ENCODE measurements around the gene TMPRSS4.

Gene TMPRSS4

GRCh38 chr11:118136341-118136740 is 59.5 kb downstream of the TMPRSS4 start:
- no peak for DNase-seq

- DNase-seq, result no peak
These were observed 59.9 kb downstream of the TMPRSS4 start for GRCh38 chr11:118136801-118137200.

- no peak for DNase-seq
These were observed 62.1 kb downstream of the TMPRSS4 start for GRCh38 chr11:118138839-118139420.

- no peak for DNase-seq
These were observed 62.7 kb downstream of the TMPRSS4 start for GRCh38 chr11:118139578-118139977.

- no peak for DNase-seq
These were observed 65.2 kb downstream of the TMPRSS4 start for GRCh38 chr11:118142081-118142480.

- no peak for DNase-seq
These were observed 65.9 kb downstream of the TMPRSS4 start for GRCh38 chr11:118142809-118143208.

GRCh38 chr11:118143661-118144185 is 66.8 kb downstream of the TMPRSS4 start:
- no peak for DNase-seq

- no peak for DNase-seq
These were observed 67.7 kb downstream of the TMPRSS4 start for GRCh38 chr11:118144301-118145268.

GRCh38 chr11:118145285-118146227 is 68.7 kb downstream of the TMPRSS4 start:
- DNase-seq, result peak; percentile 93 to 94

GRCh38 chr11:118146554-118146953 is 69.7 kb downstream of the TMPRSS4 start:
- no peak for DNase-seq

GRCh38 chr11:118147502-118147901 is 70.6 kb downstream of the TMPRSS4 start:
- DNase-seq, result no peak

GRCh38 chr11:118148240-118148639 is 71.4 kb downstream of the TMPRSS4 start:
- DNase-seq, result no peak

GRCh38 chr11:118148856-118149255 is 72.0 kb downstream of the TMPRSS4 start:
- no peak for DNase-seq

GRCh38 chr11:118149493-118149892 is 72.6 kb downstream of the TMPRSS4 start:
- DNase-seq, result no peak

- DNase-seq, result no peak
These were observed 74.6 kb downstream of the TMPRSS4 start for GRCh38 chr11:118151431-118151830.

- no peak for DNase-seq
These were observed 75.2 kb downstream of the TMPRSS4 start for GRCh38 chr11:118152020-118152551.

- peak in 1 of 2 donors; percentile 37 for DNase-seq
These were observed 75.9 kb downstream of the TMPRSS4 start, which contains the start of gene SCN4B for GRCh38 chr11:118152552-118153471. Gene SCN4B, minus strand, starts transcription at chr11:118152823. Its CDS starts 150 bp downstream, at chr11:118152673.

- no peak for DNase-seq
These were observed 76.6 kb downstream of the TMPRSS4 start for GRCh38 chr11:118153516-118153915.

- DNase-seq, result no peak
These were observed 77.1 kb downstream of the TMPRSS4 start for GRCh38 chr11:118153976-118154375.

- no peak for DNase-seq
These were observed 77.8 kb downstream of the TMPRSS4 start for GRCh38 chr11:118154641-118155040.

Data from stimulated activated CD4-positive, alpha-beta T cell treated with anti-CD3 and anti-CD28 coated beads, Interleukin-2, amount 100 ng/mL, for 24 hours (primary cell).